SIG-M5 (cell line): ENCODE data around the gene ERGIC3.
"Not testable (repeated sequence)": the region's sequence is repeated elsewhere in the genome, so short reads cannot be mapped to it uniquely, and the experiment has no call there.

Experiments used
- DNase-seq: peaks from one replicate; lab custom pipeline; 2025; lab: John Stamatoyannopoulos, UW

ERGIC3 gene

GRCh38 chr20:35541783-35542662, at the start of gene ERGIC3:
TSS of gene ERGIC3 (plus strand) at chr20:35542078. CDS start at chr20:35542098, 20 bp downstream.
- DNase-seq = peak; percentile 85

DNA sequence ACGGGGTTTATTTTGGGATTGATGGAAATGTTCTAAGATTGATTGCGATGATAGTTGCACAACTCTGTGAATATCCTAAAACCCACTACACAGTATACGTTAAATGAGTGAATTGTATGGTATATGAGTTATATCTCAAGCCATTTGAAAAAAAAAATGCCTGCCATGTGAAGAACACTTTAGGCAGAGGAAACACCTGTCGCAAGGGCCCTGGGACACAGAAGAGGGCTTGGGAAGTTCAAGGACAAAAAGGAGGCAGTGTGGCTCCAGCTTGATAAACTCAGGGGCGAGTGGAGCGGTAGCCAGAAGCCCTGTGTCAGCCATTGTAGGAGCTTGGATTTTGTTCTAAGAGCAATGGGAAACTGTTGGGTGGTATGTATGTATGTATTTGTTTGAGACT, 49.5 kb upstream of the ERGIC3 start:
- DNase-seq = no peak

GRCh38 chr20:35496481-35496880, 45.4 kb upstream of the ERGIC3 start:
- no peak for DNase-seq

GRCh38 chr20:35497320-35497719, 44.6 kb upstream of the ERGIC3 start:
- DNase-seq = no peak

GRCh38 chr20:35497780-35498189, 44.1 kb upstream of the ERGIC3 start:
- no peak for DNase-seq

DNA sequence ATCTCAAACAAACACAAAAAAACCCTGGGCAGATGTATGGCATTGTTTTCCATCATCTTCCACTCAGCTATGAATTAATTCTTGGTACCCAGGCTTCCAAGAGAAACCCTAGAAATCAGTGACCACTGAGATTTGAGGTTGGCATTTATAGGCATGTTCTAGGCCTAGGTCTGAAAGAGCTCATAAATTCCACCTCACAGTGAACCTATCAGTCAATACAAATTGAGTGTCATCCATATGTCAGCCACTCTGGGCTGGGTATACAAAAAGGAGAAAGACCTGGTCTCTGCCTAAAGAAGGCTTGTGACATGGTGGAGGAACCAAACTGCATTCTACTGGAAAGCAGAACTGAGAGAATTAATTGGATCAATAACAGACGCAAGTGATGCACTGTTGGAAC, 42.6 kb upstream of the ERGIC3 start:
- no peak for DNase-seq

DNA sequence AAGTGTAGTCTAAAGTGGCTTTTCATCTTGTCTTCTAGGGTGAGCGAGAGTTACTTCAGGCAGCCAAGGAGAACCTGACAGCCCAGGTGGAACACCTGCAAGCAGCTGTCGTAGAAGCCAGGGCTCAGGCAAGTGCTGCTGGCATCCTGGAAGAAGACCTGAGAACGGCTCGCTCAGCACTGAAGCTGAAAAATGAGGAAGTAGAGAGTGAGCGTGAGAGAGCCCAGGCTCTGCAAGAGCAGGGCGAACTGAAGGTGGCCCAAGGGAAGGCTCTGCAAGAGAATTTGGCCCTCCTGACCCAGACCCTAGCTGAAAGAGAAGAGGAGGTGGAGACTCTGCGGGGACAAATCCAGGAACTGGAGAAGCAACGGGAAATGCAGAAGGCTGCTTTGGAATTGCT, 39.5 kb upstream of the ERGIC3 start:
- DNase-seq = no peak

DNA sequence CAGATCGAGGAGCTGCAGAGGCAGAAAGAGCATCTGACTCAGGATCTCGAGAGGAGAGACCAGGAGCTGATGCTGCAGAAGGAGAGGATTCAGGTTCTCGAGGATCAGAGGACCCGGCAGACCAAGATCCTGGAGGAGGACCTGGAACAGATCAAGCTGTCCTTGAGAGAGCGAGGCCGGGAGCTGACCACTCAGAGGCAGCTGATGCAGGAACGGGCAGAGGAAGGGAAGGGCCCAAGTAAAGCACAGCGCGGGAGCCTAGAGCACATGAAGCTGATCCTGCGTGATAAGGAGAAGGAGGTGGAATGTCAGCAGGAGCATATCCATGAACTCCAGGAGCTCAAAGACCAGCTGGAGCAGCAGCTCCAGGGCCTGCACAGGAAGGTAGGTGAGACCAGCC, 38.6 kb upstream of the ERGIC3 start:
- no peak for DNase-seq

DNA sequence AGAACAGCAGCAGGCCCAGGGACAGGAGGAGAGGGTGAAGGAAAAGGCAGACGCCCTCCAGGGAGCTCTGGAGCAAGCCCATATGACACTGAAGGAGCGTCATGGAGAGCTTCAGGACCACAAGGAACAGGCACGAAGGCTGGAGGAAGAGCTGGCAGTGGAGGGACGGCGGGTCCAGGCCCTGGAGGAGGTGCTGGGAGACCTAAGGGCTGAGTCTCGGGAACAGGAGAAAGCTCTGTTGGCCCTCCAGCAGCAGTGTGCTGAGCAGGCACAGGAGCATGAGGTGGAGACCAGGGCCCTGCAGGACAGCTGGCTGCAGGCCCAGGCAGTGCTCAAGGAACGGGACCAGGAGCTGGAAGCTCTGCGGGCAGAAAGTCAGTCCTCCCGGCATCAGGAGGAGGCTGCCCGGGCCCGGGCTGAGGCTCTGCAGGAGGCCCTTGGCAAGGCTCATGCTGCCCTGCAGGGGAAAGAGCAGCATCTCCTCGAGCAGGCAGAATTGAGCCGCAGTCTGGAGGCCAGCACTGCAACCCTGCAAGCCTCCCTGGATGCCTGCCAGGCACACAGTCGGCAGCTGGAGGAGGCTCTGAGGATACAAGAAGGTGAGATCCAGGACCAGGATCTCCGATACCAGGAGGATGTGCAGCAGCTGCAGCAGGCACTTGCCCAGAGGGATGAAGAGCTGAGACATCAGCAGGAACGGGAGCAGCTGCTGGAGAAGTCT, 37.9 kb upstream of the ERGIC3 start:
- no peak for DNase-seq

DNA sequence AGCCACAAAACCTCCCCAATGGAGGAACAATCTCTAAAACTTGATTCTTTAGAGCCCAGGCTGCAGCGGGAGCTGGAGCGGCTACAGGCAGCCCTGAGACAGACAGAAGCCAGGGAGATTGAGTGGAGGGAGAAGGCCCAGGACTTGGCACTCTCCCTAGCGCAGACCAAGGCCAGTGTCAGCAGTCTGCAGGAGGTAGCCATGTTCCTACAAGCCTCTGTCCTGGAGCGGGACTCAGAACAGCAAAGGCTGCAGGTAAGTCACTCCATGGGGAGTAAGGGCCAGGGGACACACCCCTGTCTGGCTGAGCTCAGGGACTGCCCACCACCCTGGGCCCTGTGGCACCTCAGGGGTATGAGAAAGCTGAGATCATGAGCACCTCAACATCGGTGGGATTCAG, 37.1 kb upstream of the ERGIC3 start:
- no peak for DNase-seq

DNA sequence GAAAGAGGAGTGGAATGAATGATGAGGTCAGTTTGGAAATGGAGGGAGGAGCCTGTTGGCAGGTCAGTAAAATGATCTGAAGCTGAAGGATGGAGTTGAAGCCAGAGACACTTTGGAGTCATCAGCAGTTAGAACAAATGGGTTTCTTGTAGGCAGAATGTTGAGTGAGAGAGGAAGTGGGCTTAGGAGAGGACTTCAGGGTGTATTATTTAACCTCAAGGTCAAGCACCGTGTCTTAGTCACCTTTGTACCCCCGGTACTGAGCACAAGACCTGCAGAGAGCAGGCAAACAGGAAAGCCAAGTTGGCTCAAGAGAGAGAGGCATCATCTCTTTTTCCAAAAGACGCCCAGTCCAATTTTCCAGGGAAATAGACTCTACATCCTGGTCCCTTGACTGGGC, 35.7 kb upstream of the ERGIC3 start:
- DNase-seq = no peak

GRCh38 chr20:35506872-35507638, 34.8 kb upstream of the ERGIC3 start:
- no peak for DNase-seq

- DNase-seq = no peak
These were observed 33.2 kb upstream of the ERGIC3 start for GRCh38 chr20:35508493-35509218.

GRCh38 chr20:35510951-35511735, 30.7 kb upstream of the ERGIC3 start:
- no peak for DNase-seq

- DNase-seq = no peak
These were observed 30.0 kb upstream of the ERGIC3 start for GRCh38 chr20:35511814-35512420.

- no peak for DNase-seq
These were observed 27.4 kb upstream of the ERGIC3 start for GRCh38 chr20:35514371-35514932.

GRCh38 chr20:35515341-35515740, 26.5 kb upstream of the ERGIC3 start:
- DNase-seq = no peak

DNA sequence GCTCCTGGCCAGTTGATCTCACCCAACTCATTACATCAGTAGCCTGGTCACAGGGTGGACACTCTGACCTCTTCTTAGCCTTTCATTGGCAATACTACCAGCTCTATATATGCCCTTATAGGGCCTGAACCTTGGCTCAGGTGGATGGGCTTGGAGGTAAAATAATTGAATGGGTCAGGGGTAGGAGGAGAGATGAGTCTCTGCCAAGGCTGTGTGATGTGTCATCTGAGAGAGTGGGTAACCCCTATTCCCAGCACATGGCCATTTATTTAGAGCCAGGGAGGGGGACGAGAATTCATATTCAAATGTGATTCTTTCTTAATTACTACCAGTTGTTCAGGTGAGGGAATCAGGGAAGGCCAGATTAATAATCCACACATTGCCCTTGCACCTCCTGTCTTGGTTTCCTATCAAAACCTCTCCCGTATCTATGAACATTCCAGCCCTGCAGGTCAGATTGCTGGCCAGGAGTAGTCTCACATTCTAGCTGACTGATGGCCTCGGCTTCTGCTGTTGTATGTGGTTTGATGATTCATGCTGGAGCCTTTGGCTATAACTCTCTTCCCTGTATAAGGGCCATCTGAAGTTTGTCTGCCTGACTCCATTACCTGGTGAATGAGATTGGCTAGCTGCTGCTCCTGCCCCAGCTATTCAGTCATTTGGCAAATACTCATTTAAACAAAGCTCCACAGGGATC, 25.8 kb upstream of the ERGIC3 start:
- DNase-seq = no peak

GRCh38 chr20:35517125-35517524, 24.8 kb upstream of the ERGIC3 start:
- DNase-seq = no peak

DNA sequence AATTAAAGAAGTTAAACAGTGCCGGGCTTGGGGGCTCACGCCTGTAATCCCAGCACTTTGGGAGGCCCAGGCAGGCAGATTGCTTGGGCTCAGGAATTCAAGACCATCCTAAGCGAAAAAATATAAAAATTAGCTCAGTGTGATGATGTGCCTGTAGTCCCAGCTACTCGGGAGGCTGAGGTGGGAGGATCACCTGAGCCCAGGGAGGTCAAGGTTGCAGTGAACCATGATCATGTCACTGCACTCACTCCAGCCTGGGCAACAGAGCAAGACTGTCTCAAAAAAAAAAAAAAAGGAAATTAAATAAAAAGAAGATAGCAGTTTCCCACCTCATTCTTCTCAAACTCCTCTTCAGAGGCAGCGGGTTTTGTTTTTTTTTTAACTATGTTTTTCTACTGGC, 24.1 kb upstream of the ERGIC3 start:
- DNase-seq = not testable (repeated sequence)
